ENCODE results near the gene PDXK.

- TF ChIP-seq FOXA1 (IDR thresholded peaks at IDR 0.05; ENCODE audit: borderline replicate concordance) = no peak
- no peak for TF ChIP-seq FOS (IDR thresholded peaks at IDR 0.05; ENCODE audit: extremely low read depth, insufficient read length)
- no peak for TF ChIP-seq POLR2A (conservative IDR thresholded peaks at IDR 0.05)
- no peak for TF ChIP-seq FOXK1 (CRISPR knock-in tag; IDR thresholded peaks at IDR 0.05; ENCODE audit: borderline replicate concordance)
- no peak for TF ChIP-seq PRMT5 (CRISPR knock-in tag; IDR thresholded peaks at IDR 0.05)
- no peak for TF ChIP-seq CCAR2 (IDR thresholded peaks at IDR 0.05; ENCODE audit: low read depth, low read length)
- no peak for TF ChIP-seq REST (IDR thresholded peaks at IDR 0.05; ENCODE audit: borderline replicate concordance)
- TF ChIP-seq REST (CRISPR knock-in tag; IDR thresholded peaks at IDR 0.05; ENCODE audit: low read depth) = no peak
Measured at GRCh38 chr21:43771199-43771675, 52.3 kb downstream of the PDXK start.

All from K562 (cell line).